GM10248 (cell line): ENCODE measurements around the gene TNS1.
A peak's percentile ranks its signal among the peaks of the same experiment; 100 is the strongest.

Experiments
- CTCF ChIA-PET: fragments of 300-600 bp; sonication (Branson Sonifier 250); formaldehyde crosslinking; extraction: SDS; loops from one replicate; lab custom pipeline; 2021; ENCODE audit warnings: antibody characterized with exemption; lab: Yijun Ruan, JAX
- POLR2A ChIA-PET: fragments of 350-650 bp; sonication (Branson Sonifier 250); formaldehyde crosslinking; extraction: SDS; loops from one replicate; lab custom pipeline; 2020; ENCODE audit warnings: antibody characterized with exemption; lab: Yijun Ruan, JAX
- DNase-seq: peaks from one replicate; pipeline ENCODE4 v3.0.0; 2012; ENCODE audit errors: extremely low spot score
- CTCF ChIP-seq: IDR thresholded peaks from 2 replicates; pipeline ENCODE4 v1.5.1; 2012; ENCODE audit warnings: mild to moderate bottlenecking, low read depth; ENCODE audit errors: extremely low read depth, missing control alignments, control extremely low read depth

The TNS1 gene

DNA sequence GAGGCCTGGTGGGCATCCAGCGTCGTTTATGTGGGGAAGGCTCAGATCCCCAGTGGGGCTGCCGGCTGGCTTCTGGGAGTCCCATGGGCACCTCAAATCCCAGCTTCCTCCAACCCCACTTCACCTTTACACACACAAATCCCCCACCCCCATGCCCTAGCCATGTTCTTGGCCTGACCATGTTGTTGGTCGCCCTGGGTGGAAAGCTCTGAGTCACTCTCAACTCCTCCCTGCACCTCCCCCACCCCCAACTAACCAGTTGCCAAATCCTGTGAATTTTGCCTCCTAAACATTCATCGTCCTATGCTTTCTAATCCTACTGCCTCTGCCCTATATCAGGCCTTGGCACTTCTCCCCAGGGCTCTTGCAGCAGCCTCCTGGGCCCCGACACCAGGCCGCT lies 6.4 kb downstream of the TNS1 start:
- CTCF ChIA-PET, result interaction anchor here (1.9 to 4.3 kb wide), 2 partner anchors 13 to 210 kb away, joined by 12 to 29 read pairs; no protein-coding TSS in a partner anchor
- DNase-seq, result no peak
- POLR2A ChIA-PET, result no interaction called here
- TF ChIP-seq CTCF, result no peak

GRCh38 chr2:217995731-217996231 lies 7.0 kb downstream of the TNS1 start:
- no peak for DNase-seq
- no peak for TF ChIP-seq CTCF
- ChIA-PET POLR2A (no interaction called here), CTCF (interaction anchor here (1.9 to 4.3 kb wide), 2 partner anchors 12 to 210 kb away, joined by 12 to 29 read pairs; no protein-coding TSS in a partner anchor)

- CTCF ChIA-PET, result interaction anchor here (0.9 to 4.5 kb wide), 15 partner anchors 8 to 218 kb away, joined by 3 to 29 read pairs (median 5); partner anchors contain the start of gene TNS1
- no peak for TF ChIP-seq CTCF
- POLR2A ChIA-PET, result no interaction called here
- DNase-seq, result no peak
Observed at GRCh38 chr2:217994776-217995274, 8.0 kb downstream of the TNS1 start.

DNA sequence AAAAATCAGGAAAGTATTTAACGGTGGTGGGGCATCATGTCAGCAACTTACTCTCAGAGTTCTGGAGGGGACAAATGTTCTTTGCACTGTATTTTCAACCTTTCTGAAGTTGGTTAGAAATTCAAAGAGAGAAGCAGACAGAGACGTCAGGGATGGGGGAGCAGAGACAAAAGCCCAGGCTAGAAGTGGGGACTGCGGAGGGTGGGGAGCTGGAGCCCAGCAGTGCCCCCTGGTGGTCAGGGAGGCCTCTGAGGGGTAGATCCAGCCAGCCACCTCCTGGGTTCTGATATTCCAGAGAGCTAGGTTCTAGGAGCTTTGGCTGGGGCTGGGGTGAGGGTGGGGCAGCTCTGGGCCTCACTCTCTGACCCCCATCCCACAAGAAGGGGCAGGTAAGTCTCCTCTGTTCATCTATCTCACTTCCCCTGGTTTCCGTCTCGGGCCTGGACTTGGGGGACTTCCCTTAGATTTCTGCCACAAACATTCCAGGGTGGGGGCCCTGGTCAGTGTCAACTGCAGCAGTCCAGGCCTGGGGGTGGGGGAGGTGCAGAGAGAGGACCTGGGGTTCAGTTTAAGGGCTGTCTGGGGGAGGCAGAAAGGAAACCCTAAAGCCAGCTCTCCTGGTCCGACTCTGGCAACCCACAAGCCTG lies 8.9 kb downstream of the TNS1 start:
- POLR2A ChIA-PET, result no interaction called here
- TF ChIP-seq CTCF, result peak; percentile 78
- CTCF ChIA-PET, result interaction anchor here (0.7 to 4.5 kb wide), 24 partner anchors 9 to 232 kb away, joined by 3 to 29 read pairs (median 4); partner anchors contain the start of genes RUFY4 and TNS1
- peak; percentile 80 for DNase-seq

- CTCF ChIA-PET, result interaction anchor here (1.1 to 4.5 kb wide), 12 partner anchors 9 to 207 kb away, joined by 3 to 29 read pairs (median 6); partner anchors contain the start of gene RUFY4
- POLR2A ChIA-PET, result no interaction called here
- DNase-seq, result no peak
Observed at GRCh38 chr2:217993138-217993537, 9.7 kb downstream of the TNS1 start.

DNA sequence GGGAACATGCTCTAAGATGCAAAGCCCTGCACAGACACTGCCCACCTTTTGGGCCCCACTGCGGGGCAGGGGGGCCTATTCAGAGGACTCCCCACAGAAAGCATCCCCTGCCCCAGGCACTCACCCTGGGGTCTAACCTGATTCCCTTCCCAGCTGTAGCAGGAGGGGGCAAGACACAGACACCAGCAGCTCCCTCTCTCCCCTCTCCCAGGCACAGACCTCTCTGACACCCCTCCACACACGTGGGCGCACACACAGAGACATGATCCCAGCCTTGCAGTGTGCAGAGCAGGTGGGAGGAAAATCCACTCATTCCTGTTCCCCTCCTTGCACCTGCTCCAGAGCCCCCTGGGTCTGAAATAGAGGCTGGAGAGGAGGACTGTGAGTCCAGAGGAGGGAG lies 10.7 kb downstream of the TNS1 start:
- POLR2A ChIA-PET, result no interaction called here
- no peak for TF ChIP-seq CTCF
- no peak for DNase-seq
- CTCF ChIA-PET, result interaction anchor here (4.5 kb wide), 1 partner anchor 206 kb away, joined by 29 read pairs; no protein-coding TSS in a partner anchor

More at GRCh38 chr2:217993138-217993537, 9.7 kb downstream of the TNS1 start:
- TF ChIP-seq CTCF, result no peak
